Fibroblast of skin of right quadriceps (primary cell): ENCODE measurements around the gene RPS6KA5.

Experiments used
- DNase-seq: peaks from one replicate; pipeline ENCODE4 v3.0.0-alpha.2; 2013

The RPS6KA5 gene

DNA sequence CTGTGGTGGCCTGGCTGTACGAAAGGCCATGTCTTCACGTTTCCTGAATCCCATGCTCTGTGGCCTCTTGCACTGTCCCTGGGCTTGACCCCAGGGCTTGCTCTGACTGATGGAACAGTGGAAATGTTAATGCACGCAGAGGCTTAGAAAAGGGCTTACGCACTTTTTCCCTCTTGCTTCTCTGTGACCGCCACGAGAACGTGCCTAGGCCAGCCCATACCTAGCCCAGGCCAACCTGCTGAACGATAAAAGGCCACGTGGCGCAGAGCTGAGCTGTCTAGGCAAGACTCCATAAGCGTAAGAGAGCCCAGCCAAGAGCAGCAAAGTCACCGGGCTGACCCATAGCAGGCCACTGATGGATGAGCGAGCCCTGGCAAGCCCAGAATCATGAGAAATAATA is 262.5 kb downstream of the RPS6KA5 start:
- no peak for DNase-seq
